Activated CD4-positive, alpha-beta T cell treated with anti-CD3 and anti-CD28 coated beads for 4 hours (primary cell): ENCODE measurements around the gene FMO5.
"Not testable (repeated sequence)": the region's sequence is repeated elsewhere in the genome, so short reads cannot be mapped to it uniquely, and the experiment has no call there.

Source experiments
- DNase-seq, 2 donors: peaks; one replicate each; pipeline ENCODE4 v3.0.0-alpha.2; 2020

FMO5 gene

GRCh38 chr1:147225193-147225730, at the start of gene FMO5:
Gene FMO5 (minus strand): TSS chr1:147225339. CDS start chr1:147225029, 310 bp downstream.
- DNase-seq: peak; percentile 33 to 34

- peak; percentile 12 to 32 for DNase-seq
Observed at GRCh38 chr1:147273409-147274336, 48.5 kb upstream of the FMO5 start.

- no peak for DNase-seq
Observed at GRCh38 chr1:147272042-147272441, 46.9 kb upstream of the FMO5 start.

GRCh38 chr1:147270721-147271120, 45.6 kb upstream of the FMO5 start:
- DNase-seq: no peak

- DNase-seq: no peak
Observed at GRCh38 chr1:147267711-147268110, 42.6 kb upstream of the FMO5 start.

- no peak for DNase-seq
Observed at GRCh38 chr1:147266381-147266780, 41.2 kb upstream of the FMO5 start.

- no peak for DNase-seq
Observed at GRCh38 chr1:147264158-147264768, 39.1 kb upstream of the FMO5 start.

DNA sequence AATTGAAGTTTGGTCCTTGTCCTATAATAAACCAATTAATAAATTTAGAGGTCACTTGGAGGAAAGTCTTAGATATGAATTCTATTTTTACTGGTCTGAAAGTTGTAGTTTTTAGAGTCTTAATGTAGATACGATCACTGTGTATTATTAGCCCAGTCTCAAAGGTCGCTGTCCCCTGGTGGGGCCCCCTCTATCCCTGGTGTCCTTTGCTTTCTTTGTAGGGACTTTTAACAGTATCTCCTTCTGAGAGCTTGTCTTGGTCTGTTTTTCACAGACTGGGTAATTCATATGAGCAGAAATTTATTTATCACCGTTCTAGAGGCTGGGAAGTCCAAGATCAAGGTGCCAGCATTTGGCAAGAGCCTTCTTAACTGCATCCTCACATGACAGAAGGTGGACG, 35.8 kb upstream of the FMO5 start:
- no peak for DNase-seq

- no peak for DNase-seq
Observed at GRCh38 chr1:147252540-147252939, 27.4 kb upstream of the FMO5 start.

DNA sequence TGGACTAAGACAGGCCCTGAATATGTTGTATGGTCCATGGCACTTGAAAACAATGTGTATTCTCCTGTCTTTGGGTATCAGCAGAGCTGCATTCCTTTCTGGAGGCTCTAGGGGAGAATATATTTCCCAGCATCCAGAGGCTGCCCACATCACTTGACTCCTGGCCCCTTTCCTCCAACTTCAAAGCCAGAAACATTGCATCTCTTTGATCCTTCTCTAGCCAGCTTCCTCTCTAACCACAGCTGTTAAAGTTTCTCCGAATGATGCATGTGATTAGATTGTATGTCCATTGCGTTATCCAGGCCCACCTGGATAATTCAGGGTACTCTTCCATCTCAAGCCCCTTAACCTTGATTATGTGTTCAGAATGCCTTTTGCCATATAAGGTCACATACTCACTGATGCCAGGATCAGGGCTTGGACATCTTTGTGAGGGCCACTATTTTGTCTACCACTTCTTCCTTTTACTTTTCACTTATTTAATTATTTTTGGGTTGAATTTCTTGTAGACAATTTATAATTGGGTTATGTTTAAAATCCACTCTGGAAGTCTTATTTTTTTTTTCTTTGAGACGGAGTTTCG, 22.6 kb upstream of the FMO5 start:
- DNase-seq: no peak

GRCh38 chr1:147246910-147247655, 21.9 kb upstream of the FMO5 start:
- DNase-seq: no peak

DNA sequence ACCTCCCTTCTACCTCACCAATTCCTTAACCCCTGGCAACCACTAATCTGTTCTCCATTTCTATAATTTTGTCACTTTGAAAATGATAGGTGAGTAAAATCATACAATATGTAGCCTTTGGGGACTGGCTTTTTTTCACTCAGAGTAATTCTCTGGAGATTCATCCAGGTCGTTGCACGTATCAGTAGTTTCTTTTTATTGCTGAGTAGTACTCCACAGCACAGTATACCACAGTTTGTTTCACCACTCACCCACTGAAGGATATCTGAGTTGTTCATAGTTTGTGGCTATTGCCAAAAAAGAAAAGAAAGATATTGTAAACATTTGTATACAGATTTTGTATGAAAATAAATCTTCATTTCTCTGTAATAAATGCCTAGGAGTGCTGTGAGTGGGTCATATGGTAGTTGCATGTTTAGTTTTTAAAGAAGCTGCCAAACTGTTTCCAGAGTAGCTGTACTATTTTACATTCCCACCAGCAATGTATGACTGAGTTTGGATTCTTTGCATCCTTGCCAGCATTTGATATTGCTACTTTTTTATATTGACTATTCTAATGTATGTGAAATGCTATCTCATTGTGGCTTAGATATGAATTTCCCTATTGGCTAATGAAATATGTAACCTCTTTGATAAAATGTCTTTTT, 21.0 kb upstream of the FMO5 start:
- DNase-seq: no peak

DNA sequence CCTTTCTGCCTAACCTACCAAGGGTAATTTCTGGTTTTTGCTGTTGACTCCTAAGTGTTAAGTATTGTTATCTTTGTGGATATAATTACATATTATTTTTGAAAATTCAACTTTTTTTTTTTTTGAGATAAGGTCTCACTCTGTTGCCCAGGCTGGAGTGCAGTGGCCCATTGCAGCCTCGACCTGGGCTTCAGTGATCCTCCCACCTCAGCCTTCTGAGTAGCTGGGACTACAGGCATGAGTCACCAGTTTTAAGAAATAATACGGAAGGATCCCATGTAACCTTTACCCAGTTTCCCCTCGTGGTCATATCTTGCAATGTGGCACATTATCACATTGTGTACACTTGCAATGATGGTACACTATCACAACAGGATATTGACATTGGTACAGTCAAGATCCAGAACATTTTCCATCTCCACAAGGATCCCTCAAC, 20.5 kb upstream of the FMO5 start:
- DNase-seq: no peak

DNA sequence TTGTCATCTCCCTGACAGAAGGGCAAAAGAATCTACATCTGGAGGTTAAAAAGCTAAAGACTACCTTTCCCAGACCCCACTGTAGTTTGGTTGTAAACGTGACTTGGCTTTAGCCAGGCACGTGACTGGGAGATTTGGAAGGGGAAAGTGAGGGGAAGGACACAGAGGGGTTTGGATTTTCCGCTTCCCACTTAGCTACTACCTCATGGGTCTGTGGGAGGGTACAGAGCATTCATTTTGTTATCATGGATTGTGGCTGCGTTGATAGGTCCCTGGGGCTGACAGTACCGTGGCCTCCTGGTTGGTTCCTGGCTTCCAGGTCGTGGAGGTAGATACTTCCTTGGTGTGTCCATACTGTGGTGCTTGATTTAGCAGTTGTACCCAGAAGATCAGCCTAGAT, 20.0 kb upstream of the FMO5 start:
- DNase-seq: no peak

DNA sequence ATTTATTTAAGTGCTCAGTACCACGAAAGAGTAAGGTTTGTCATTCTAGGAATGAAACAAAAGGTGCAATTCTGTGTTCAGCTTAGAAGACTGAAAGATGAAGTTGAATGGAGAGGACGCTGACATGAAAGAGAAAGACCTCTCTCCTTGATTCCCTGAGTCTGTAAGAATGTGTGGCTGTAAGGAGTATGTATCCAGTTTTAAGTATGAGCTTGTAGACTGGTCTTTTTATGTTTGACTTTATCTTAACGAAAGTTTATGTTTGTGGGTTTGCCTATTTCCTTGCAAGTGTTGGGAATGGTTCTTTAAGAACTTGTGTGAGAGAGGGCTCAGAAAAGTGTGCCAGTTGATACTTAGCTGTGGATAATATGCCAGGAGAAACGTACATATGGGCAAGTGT, 18.7 kb upstream of the FMO5 start:
- no peak for DNase-seq

DNA sequence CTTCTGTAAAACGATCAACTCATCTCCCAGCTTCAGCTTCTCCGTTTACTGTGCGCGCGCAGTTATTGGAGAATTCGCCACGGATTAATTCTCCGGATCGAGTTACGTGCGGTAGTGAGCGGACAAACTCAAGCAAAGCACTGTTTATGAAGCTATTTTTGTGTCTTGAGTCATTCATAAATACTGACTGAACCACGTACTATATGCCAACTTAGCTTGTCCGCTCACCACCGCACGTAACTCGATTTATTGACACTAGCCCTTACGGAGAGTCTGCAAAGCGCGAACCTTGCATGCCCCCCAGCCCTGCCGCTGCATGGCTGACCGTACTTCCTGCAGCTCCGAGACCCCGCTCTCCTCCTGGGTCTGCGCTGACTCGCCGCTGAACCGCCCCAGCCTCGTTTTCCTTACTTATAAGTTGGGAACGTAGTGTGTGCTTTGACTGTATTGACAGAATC, 18.1 kb upstream of the FMO5 start:
- no peak for DNase-seq

DNA sequence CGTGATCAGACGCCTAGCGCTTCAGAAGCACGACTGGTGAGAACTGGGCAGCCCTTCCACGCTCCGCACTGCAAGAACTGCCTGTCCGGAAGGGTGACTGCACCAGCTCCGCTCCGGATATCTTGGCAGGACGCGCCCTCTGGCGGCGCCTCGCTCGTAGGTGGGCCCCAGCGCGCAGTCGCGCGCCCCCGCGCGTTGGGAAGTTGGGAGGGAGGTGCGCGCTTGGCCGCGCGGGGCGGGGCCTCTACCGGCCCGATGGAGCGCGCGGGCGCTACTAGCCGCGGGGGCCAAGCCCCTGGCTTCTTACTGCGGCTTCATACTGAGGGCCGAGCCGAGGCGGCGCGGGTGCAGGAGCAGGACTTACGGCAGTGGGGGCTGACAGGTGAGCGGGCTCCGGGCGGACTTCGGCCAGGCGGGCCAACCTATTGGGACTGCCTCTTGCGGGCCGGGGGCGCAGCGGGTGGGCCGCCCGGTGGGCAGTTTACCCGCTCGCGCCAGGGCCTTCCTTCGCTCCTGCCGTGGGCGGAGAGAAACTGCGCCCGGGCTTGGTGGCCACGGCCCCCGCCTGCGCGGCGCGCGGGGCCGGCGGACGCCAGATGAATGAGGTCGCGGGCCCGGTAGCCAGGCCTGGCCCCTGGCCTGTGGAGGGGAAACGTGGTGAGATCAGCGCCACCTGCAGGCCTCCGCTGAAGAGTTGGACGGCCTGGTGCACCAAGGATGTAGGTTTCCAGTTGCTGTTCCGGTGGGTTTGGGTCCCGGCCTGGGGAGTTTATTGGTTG, 17.5 kb upstream of the FMO5 start, which contains the start of gene CHD1L:
TSS of gene CHD1L (plus strand) at position 236 of the 779 bp plus-strand sequence. CDS start at position 256, 20 bp downstream.
- peak; percentile 92 for DNase-seq

- no peak for DNase-seq
Observed at GRCh38 chr1:147241934-147242448, 16.9 kb upstream of the FMO5 start.

GRCh38 chr1:147240131-147240721, 15.1 kb upstream of the FMO5 start:
- not testable (repeated sequence) for DNase-seq
